ENCODE data around the gene CPA3.

CPA3 gene

DNA sequence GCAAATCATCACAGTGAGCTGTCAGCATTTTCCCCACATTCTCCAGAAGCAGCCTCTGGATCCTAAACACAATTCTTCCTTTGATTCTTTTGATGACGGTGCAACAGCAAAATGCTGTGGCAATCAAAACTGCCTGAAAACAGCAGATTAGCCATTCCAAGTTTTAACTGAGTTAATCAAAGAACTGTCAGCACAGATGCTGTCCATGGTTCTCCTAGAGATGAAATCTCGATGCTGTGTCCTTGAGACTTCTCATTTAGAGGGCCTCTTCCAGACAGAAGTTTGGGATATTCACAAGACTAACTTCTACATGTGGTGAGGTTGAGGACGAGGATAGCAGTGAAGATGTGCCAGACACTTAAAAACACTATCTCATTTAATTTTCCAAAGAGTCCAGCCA, 75.9 kb downstream of the CPA3 start:
- no peaks in the 10 kb centered on the region for H3K9me3 ChIP-seq (ENCODE audit: severe bottlenecking)
- no peaks in the 10 kb centered on the region for H3K27me3 ChIP-seq (ENCODE audit: insufficient read depth, poor library complexity, severe bottlenecking)
- no peak overlapping the region for H3K27ac ChIP-seq (ENCODE audit: poor library complexity, severe bottlenecking)
- TF ChIP-seq, protein P1, sequence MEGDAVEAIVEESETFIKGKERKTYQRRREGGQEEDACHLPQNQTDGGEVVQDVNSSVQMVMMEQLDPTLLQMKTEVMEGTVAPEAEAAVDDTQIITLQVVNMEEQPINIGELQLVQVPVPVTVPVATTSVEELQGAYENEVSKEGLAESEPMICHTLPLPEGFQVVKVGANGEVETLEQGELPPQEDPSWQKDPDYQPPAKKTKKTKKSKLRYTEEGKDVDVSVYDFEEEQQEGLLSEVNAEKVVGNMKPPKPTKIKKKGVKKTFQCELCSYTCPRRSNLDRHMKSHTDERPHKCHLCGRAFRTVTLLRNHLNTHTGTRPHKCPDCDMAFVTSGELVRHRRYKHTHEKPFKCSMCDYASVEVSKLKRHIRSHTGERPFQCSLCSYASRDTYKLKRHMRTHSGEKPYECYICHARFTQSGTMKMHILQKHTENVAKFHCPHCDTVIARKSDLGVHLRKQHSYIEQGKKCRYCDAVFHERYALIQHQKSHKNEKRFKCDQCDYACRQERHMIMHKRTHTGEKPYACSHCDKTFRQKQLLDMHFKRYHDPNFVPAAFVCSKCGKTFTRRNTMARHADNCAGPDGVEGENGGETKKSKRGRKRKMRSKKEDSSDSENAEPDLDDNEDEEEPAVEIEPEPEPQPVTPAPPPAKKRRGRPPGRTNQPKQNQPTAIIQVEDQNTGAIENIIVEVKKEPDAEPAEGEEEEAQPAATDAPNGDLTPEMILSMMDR (IDR thresholded peaks at IDR 0.05; ENCODE audit: poor library complexity, severe bottlenecking) = no peak
- ATAC-seq (ENCODE audit: low read depth) (no peak), DNase-seq (ENCODE audit: low spot score) (no peak)
- H3K4me3 ChIP-seq (ENCODE audit: severe bottlenecking) = no peak overlapping the region
- H3K36me3 ChIP-seq (ENCODE audit: low read depth) = no peaks in the 10 kb centered on the region
- H3K4me1 ChIP-seq (ENCODE audit: insufficient read depth, poor library complexity, severe bottlenecking) = no peaks in the 10 kb centered on the region

DNA sequence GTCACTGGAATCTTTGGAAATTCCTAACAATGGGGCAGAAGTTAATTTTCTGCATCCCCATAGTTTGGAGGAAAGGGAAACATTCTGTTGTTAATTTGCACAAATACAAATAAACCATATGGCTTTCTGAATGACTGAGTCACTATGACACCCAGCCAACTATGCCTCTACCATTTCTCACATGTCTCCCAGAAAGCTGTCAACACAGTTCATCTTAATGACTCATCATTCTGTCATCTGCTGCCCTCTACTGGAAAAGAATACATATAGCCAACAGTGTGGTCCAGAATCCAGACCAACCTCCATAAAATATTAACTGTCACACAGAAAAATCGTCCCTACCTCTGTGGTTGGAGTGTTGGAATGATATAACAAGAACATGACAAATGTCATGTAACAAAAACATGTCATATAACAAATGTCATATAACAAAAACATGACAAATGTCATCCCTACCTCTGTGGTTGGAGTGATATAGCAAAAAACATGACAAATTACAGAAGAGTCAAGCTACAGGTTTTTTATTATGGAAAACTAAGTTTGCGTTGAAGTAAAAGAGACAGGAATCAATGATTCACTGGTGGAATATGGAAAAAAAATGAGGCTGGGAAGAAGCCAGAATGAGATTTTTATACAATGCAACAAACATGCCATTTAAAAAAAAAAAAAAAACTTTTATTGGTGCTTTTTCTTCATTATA, 78.6 kb downstream of the CPA3 start:
- no peaks in the 10 kb centered on the region for H3K27me3 ChIP-seq (ENCODE audit: insufficient read depth, poor library complexity, severe bottlenecking)
- H3K27ac ChIP-seq (ENCODE audit: poor library complexity, severe bottlenecking) = no peak overlapping the region
- DNase-seq (ENCODE audit: low spot score) (no peak), ATAC-seq (ENCODE audit: low read depth) (peak; percentile 92)
- TF ChIP-seq, protein P1 (IDR thresholded peaks at IDR 0.05; ENCODE audit: poor library complexity, severe bottlenecking) = peak; percentile 92
- H3K4me1 ChIP-seq (ENCODE audit: insufficient read depth, poor library complexity, severe bottlenecking) = no peaks in the 10 kb centered on the region
- no peaks in the 10 kb centered on the region for H3K36me3 ChIP-seq (ENCODE audit: low read depth)
- H3K4me3 ChIP-seq (ENCODE audit: severe bottlenecking) = no peak overlapping the region
- no peaks in the 10 kb centered on the region for H3K9me3 ChIP-seq (ENCODE audit: severe bottlenecking)

DNA sequence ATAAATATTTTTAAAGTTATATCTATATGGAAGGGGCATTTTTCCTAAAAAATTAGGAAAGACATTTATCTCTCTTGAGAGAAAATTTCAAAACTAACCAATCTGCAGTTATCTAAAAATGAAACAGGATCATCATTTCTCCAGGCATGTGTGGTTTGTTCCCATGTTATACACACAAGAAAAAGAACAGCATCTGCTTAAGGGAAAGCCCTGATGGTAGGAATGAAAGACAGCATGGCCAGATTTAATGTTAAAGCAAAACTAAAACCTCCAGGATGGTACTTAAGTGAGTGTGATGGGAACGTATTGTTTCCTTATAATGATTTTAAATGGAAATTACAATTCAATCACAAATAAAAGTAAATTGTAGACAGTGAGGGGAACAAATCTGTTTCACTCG, 80.0 kb downstream of the CPA3 start:
- Histone ChIP-seq H3K36me3 (ENCODE audit: low read depth) (no peaks in the 10 kb centered on the region), H3K4me3 (ENCODE audit: severe bottlenecking) (no peak overlapping the region), H3K9me3 (ENCODE audit: severe bottlenecking) (no peaks in the 10 kb centered on the region), H3K27me3 (ENCODE audit: insufficient read depth, poor library complexity, severe bottlenecking) (no peaks in the 10 kb centered on the region), H3K4me1 (ENCODE audit: insufficient read depth, poor library complexity, severe bottlenecking) (no peaks in the 10 kb centered on the region), H3K27ac (ENCODE audit: poor library complexity, severe bottlenecking) (no peak overlapping the region)
- TF ChIP-seq, protein P1 (IDR thresholded peaks at IDR 0.05; ENCODE audit: poor library complexity, severe bottlenecking) = no peak
- ATAC-seq (ENCODE audit: low read depth) (no peak), DNase-seq (ENCODE audit: low spot score) (no peak)

Data from RWPE2 (cell line).